HG02840 (cell line): ENCODE data around the gene CHRNG.

ENCODE experiments used
- ATAC-seq: cut with Tn5 transposase; IDR thresholded peaks from one replicate; pipeline ENCODE4 v1.9.1; 2021; ENCODE audit warnings: mild to moderate bottlenecking, moderate library complexity, moderate number of reproducible peaks; ENCODE audit not compliant: unreplicated experiment, low FRiP score

CHRNG gene

DNA sequence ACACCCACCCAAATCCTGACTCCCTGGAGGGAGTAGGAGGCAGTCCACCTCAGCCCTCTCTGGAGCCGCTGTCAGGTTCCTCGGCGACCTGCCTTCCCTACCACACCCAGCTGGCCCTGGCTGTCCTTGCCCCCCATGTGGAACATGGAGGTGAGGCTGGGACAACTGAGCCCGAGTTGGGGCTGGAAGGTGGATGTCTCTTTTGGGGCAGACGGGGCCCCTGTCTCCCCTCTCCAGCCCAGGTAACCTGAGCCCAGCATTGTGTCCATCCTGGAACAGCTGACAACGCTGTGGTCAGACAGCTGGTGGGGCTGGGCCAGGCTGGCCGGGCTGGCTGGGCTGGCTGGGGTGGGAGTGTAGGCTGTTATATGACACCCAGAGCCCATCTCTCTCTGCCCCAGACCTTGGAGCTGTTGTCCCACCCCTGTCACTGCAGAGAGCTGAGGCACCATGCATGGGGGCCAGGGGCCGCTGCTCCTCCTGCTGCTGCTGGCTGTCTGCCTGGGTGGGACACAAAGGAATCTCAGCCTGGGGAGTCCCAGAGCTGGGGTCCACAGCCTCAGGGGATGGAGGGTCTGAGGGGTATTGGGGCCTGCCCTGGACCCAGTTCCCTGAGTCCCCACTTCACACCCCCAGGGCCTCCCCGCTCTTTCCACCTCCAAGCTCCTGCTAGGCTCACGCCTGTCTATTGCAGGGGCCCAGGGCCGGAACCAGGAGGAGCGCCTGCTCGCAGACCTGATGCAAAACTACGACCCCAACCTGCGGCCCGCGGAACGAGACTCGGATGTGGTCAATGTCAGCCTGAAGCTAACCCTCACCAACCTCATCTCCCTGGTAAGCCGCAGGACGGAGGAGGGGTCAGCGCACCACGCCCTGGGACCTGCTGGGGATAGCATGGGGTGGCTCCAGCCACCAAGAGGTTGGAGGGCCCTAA lies at the start of gene CHRNG:
CHRNG (plus strand) TSS at position 395 of the 934 bp plus-strand sequence; CDS start at position 451, 56 bp downstream.
- ATAC-seq = no peak

- ATAC-seq = no peak
Measured at GRCh38 chr2:232490221-232491138, 49.0 kb upstream of the CHRNG start.

DNA sequence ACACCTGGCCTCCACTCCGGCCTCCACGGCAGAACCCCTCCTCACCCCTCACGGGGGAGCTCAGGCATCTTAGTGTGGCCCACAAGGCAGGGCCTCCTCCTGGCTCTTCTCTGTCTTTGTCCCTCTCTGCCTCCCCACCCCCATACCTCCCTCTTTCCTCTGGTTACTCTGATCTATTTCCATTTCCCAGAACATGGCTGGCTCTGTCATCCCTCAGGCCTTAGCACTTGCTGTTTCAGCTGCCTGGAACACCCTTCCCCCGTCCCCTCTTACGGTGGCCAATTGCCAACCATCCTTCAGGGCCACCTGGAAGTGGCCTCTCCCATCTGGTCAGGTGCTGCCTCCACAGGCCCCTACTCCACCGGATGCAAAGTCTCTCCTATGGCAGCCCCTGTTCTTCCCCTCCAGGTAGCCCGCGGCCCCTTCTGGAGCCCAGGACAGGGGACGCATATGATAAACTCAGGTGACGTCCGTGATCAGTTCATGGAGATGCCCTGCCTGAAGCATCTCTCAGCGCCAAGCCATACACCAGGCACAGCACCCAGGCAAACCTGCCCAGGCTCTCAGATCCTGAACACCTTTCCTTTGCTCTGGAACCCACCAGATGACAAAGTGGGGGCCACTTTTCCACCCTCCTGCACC lies 48.2 kb upstream of the CHRNG start:
- no peak for ATAC-seq

GRCh38 chr2:232492236-232492848 lies 47.1 kb upstream of the CHRNG start:
- no peak for ATAC-seq

DNA sequence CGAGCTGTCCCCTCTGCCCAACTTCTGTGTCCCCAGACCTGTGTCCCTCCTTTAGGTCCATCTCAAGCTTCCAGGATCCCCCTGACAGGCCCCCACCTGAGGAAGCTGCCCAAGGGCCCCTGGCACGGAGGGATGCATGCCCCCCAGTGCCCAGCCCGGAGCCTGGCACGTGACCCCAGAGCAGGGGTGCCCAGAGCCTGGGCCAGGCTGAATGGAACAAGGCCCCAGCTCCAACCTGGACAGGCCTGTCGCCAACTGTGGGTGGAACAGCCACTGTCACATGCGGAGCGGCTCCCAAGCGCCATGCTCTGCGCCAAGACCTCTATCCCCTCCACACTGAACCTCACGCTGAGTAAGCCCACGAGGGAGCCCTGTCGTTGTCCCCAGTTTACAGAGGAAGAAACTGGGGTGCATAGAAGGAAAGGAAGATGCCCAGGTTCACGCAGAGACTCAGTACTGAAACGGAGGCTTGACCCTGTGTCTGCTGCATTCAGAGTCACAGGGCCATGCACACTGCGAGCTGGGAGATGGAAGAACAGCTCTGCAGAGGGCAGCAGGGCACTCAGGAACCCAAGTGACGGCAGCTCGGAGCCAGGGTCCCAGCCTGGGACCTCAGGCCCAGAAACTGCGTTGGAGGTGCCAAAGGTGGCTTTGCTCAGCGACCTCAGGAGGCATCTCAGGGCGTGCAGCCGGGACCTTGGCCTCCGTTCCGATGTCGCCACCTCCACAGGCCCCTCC lies 46.4 kb upstream of the CHRNG start:
- no peak for ATAC-seq

GRCh38 chr2:232493701-232494474 lies 45.6 kb upstream of the CHRNG start:
- no peak for ATAC-seq

- no peak for ATAC-seq
Measured at GRCh38 chr2:232494542-232494941, 45.0 kb upstream of the CHRNG start.

DNA sequence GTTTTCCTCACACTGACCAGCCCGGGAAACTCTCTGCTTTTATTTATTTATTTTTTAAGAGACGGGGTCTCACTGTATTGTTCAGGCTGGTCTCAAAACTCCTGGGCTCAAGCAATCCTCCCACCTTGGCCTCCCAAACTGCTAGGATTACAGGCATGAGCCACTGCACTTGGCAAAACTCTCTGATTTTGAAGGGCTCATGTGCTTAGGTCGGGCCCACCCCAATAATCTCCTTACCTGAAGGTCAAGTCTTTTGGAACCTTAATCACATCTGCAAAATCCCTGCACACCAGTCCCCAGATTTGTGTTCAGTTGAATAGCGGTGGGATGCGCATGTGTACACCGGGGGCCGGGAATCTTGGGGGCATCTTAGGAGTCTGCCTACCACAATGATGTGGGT lies 44.2 kb upstream of the CHRNG start:
- no peak for ATAC-seq

DNA sequence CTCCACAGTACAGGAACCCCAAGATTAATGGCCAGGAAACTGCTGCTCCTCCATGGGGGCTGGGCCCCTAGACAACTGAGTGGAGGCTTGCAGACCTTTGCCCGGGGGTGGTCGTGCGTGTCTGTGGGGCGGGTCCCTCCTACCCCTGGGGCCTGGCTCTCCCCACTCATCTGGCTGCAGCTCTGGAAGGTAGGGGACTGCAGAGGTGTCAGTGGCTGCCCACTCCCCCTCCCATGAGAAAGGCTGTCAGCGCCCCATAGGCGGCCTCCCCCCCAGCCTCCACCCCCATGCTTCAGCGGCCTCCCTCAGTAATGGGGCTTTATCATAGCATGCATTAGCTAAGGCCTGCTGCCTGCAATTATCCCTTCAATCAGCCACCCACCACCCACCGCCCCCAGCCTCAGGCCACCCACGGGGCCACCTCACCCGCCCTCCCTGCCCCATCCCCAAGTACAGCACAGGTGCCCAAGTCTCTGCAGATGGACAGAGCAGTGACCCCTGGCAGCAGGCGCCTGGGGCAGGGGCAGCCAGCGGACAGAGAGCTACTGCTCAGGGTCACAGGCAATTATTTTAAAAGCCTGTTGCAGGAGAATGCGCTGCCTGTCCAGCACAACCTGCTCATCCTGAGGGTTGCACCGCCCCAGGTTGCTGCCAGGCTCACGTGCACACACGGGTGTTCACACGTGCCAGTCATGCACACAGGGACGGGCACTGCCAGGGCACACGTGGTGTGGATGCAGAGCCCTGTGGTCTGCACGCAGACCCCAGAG lies 42.8 kb upstream of the CHRNG start:
- no peak for ATAC-seq

DNA sequence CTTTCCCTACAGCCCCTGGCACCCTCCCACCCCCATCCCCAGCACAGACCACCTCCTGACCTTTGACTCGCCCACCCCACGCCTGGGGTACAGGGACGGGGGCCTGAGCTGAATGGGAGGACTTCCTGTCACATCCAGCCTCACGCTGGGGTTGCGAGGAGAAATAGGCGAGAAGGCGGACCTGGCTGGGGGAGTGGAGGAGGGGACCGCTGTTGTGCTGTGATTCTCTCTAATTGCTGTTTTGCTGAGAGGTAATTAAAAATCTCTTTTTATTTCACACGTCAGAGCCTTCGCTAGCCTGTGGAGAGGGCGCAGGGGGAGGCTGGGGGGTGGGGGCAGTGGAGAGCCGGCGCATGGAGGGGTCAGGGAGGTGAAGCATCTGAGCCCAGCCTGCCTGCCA lies 42.1 kb upstream of the CHRNG start:
- no peak for ATAC-seq

GRCh38 chr2:232498452-232498851 lies 41.0 kb upstream of the CHRNG start:
- no peak for ATAC-seq

GRCh38 chr2:232501331-232501771 lies 38.1 kb upstream of the CHRNG start:
- no peak for ATAC-seq

DNA sequence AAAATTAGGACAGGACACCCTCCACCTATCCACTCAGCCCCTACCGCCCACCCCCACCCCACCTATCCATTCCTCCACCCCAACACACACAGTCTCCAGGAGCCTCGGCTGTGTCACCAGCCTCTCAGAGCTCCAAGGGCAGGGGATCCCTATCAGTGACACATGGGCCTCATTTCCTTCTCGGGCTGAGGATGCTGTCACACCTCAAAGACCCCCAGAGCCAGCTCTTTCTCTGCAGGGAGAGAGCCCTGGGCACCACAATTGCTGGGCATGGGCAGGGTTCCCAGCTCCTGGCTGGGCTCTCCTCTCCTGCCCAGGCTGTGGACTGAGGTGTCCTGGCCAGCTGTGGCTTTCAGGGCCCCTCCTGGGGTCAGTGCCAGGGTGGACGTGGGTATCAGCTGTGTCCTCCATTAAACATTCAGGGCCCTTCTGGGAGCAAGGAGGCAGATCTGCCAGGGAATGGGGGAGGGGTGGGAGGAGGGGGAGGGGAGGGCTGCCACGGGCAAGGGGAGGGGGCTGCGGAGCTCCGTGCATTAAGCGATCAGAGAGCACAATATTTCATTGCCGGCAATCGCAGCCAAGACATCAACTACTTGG lies 37.6 kb upstream of the CHRNG start:
- no peak for ATAC-seq

- ATAC-seq = no peak
Measured at GRCh38 chr2:232502511-232502910, 37.0 kb upstream of the CHRNG start.

- no peak for ATAC-seq
Measured at GRCh38 chr2:232502911-232503808, 36.3 kb upstream of the CHRNG start.

DNA sequence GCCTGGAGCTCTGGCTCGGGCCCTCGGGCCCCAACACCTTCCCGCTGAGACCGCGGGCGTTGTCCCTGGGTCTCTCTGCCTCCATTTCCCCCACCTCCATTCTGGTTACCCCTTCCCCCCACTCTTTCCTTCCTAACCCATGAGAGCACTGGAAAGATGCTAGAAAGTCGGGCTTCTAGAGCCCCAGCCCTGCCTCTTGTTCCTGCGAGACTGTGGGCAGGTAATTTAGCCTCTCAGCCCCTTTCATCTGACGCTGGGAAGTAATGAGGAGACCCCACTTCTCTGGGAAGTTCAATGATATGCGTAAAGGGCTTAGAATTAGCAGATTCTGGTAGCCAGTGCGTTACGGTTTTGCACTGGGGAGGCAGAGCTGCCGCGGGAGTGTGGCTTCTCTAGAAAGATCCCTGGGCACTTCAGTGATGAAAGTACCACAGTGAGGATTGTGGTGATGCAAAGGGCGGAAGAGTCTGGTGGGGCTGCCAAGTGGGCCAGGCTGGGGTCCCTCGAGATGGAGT lies 35.6 kb upstream of the CHRNG start:
- ATAC-seq = no peak
